HepG2 (cell line): ENCODE measurements around the gene TAP1. TPM values are rescaled to one million over a fixed set of nuclear protein-coding genes. Genes with fewer than 3 reads are reported as not detected.

ENCODE experiments used
- AGO1 ChIP-seq: fragments of 200-400 bp; formaldehyde crosslinking; IDR thresholded peaks from 2 replicates; pipeline ENCODE4 v1.6.1; 2017; ENCODE audit warnings: mild to moderate bottlenecking, low read depth, low read length, moderate library complexity; ENCODE audit not compliant: poor library complexity, severe bottlenecking
- ERF ChIP-seq: IDR thresholded peaks from 2 replicates; pipeline ENCODE4 v1.6.1; 2018; ENCODE audit warnings: missing biosample characterization, missing genetic modification reagents
- IRX3 ChIP-seq: sonication (generic); formaldehyde crosslinking; IDR thresholded peaks from 2 replicates; pipeline ENCODE4 v1.8.1; 2023; ENCODE audit warnings: mild to moderate bottlenecking, low read depth, missing genetic modification reagents, borderline replicate concordance
- KDM2A ChIP-seq: sonication (generic); formaldehyde crosslinking; IDR thresholded peaks from 2 replicates; pipeline ENCODE4 v1.4.0; 2020; ENCODE audit warnings: low read depth, missing genetic modification reagents, borderline replicate concordance
- MZF1 ChIP-seq: sonication (generic); formaldehyde crosslinking; IDR thresholded peaks from 2 replicates; pipeline ENCODE4 v1.8.1; 2023; ENCODE audit warnings: mild to moderate bottlenecking, missing genetic modification reagents, borderline replicate concordance
- PAF1 ChIP-seq: IDR thresholded peaks from 2 replicates; pipeline ENCODE4 v1.6.1; 2016; ENCODE audit warnings: missing genetic modification reagents, missing compliant biosample characterization
- SNRNP70 ChIP-seq: fragments of 200-400 bp; formaldehyde crosslinking; IDR thresholded peaks from 2 replicates; pipeline ENCODE4 v1.6.1; 2017; ENCODE audit warnings: mild to moderate bottlenecking, low read depth, low read length, moderate library complexity
- SOX6 ChIP-seq, 2 experiments: fragments of 450-650 bp in 1 of 2; sonication (generic) in 1 of 2; formaldehyde crosslinking in 1 of 2; IDR thresholded peaks; 2 replicates each; pipeline versions ENCODE4 v1.4.0 to v1.6.1; 2017 to 2020; ENCODE audit warnings: antibody characterized with exemption in 1 of 2, mild to moderate bottlenecking in 1 of 2, missing genetic modification reagents in 1 of 2
- TOPORS ChIP-seq: sonication (generic); formaldehyde crosslinking; IDR thresholded peaks from 2 replicates; pipeline ENCODE4 v1.8.0; 2023; ENCODE audit warnings: mild to moderate bottlenecking, missing genetic modification reagents
- TRAFD1 ChIP-seq: sonication (generic); formaldehyde crosslinking; IDR thresholded peaks from 2 replicates; pipeline ENCODE4 v1.5.1; 2020; ENCODE audit warnings: missing genetic modification reagents, mild to moderate bottlenecking, borderline replicate concordance
- TSC22D2 ChIP-seq: sonication (generic); formaldehyde crosslinking; IDR thresholded peaks from 2 replicates; pipeline ENCODE4 v1.5.1; 2020; ENCODE audit warnings: missing genetic modification reagents, mild to moderate bottlenecking, borderline replicate concordance
- ZHX1 ChIP-seq: sonication (generic); formaldehyde crosslinking; IDR thresholded peaks from 2 replicates; pipeline ENCODE4 v1.8.1; 2022; ENCODE audit warnings: low read depth, mild to moderate bottlenecking, missing genetic modification reagents
- ZNF142 ChIP-seq: sonication (generic); formaldehyde crosslinking; IDR thresholded peaks from 2 replicates; pipeline ENCODE4 v1.4.0; 2020; ENCODE audit warnings: missing genetic modification reagents
- ZNF576 ChIP-seq: sonication (generic); formaldehyde crosslinking; IDR thresholded peaks from 2 replicates; pipeline ENCODE4 v1.4.0; 2020; ENCODE audit warnings: mild to moderate bottlenecking, missing genetic modification reagents
- ZNF597 ChIP-seq: sonication (generic); formaldehyde crosslinking; IDR thresholded peaks from 2 replicates; pipeline ENCODE4 v1.5.0; 2020; ENCODE audit warnings: missing genetic modification reagents
- polyA plus RNA-seq, 8 experiments: library from polyadenylated mRNA; depleted of rRNA in 3 of 8; stranded (reverse) in 7 of 8; unstranded in 1 of 8; fragments of >200 nt; fragmentation: Illumina TruSeq in 4 of 8; extraction: Trizol in 4 of 8; gene quantifications; 2 replicates each; pipeline versions ENCODE4 v1.2.1 to v1.2.3, GENCODE V29; 2011 to 2016; ENCODE audit warnings: low read depth in 4 of 8, missing spikeins in 1 of 8, mixed read lengths in 1 of 8; ENCODE audit not compliant: insufficient read depth in 1 of 8
- total RNA-seq, 5 experiments: library from RNA; depleted of rRNA; stranded (reverse); fragments of >200 nt; fragmentation: Illumina TruSeq; extraction: Trizol; gene quantifications; 2 replicates each; pipeline ENCODE4 v1.2.3, GENCODE V29; 2016; ENCODE audit warnings: low read depth in 1 of 5

TAP1 gene
- total and polyA plus RNA-seq, 2 of the 13 experiments (the other 11 are each of a cell fraction or from before 2014, with no cell fraction given), result 31.2 to 52.2 TPM

- no peak for TF ChIP-seq ZNF142 (CRISPR knock-in tag)
- no peak for TF ChIP-seq ZNF597
- TF ChIP-seq ZNF576 (CRISPR knock-in tag), result no peak
- no peak for TF ChIP-seq TOPORS (CRISPR knock-in tag)
- no peak for TF ChIP-seq SNRNP70
- TF ChIP-seq TSC22D2, result no peak
- TF ChIP-seq ZHX1, result no peak
- no peak for TF ChIP-seq KDM2A
- TF ChIP-seq PAF1 (CRISPR knock-in tag), result no peak
- no peak for TF ChIP-seq MZF1 (CRISPR knock-in tag)
- no peak for TF ChIP-seq IRX3 (CRISPR knock-in tag)
- no peak for TF ChIP-seq SOX6 (IDR thresholded peaks at IDR 0.05)
- TF ChIP-seq SOX6 (CRISPR knock-in tag; IDR thresholded peaks at IDR 0.05), result no peak
- no peak for TF ChIP-seq ERF (CRISPR knock-in tag)
- TF ChIP-seq AGO1, result no peak
- TF ChIP-seq TRAFD1 (CRISPR knock-in tag), result no peak
Observed at GRCh38 chr6:32882879-32883250, 29.4 kb upstream of the TAP1 start (continued).
